GM18511 (cell line): Measurements from ENCODE around the gene FOXP1.

Source experiments
- ATAC-seq: cut with Tn5 transposase; IDR thresholded peaks from one replicate; pipeline ENCODE4 v1.9.1; 2021; ENCODE audit warnings: mild to moderate bottlenecking, moderate library complexity; ENCODE audit not compliant: unreplicated experiment

The FOXP1 gene

GRCh38 chr3:71511037-71511436 is 72.5 kb downstream of the FOXP1 start:
- no peak for ATAC-seq

- ATAC-seq, result no peak
These were observed 73.0 kb downstream of the FOXP1 start for GRCh38 chr3:71510510-71510909.

DNA sequence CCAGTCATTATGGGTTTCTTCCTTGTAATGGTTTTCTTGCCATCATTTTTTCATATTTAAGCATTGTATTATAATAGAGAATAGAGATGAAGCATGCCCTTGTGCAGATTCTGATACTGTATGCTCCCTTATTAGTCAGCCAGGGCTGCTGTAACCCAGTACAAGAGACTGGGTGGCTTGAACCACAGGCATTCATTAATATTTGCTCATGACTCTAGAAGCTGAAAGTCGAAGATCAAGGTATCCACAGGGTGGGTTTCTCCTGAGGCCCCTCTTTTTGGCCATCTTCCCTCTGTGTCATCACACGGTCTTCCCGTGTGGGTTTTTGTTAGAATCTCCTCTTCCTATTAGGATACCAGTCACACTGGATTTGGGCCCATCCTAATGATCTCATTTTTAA is 74.5 kb downstream of the FOXP1 start:
- no peak for ATAC-seq

- no peak for ATAC-seq
These were observed 77.7 kb downstream of the FOXP1 start for GRCh38 chr3:71505767-71506350.

GRCh38 chr3:71504250-71505036 is 79.1 kb downstream of the FOXP1 start:
- ATAC-seq, result no peak

DNA sequence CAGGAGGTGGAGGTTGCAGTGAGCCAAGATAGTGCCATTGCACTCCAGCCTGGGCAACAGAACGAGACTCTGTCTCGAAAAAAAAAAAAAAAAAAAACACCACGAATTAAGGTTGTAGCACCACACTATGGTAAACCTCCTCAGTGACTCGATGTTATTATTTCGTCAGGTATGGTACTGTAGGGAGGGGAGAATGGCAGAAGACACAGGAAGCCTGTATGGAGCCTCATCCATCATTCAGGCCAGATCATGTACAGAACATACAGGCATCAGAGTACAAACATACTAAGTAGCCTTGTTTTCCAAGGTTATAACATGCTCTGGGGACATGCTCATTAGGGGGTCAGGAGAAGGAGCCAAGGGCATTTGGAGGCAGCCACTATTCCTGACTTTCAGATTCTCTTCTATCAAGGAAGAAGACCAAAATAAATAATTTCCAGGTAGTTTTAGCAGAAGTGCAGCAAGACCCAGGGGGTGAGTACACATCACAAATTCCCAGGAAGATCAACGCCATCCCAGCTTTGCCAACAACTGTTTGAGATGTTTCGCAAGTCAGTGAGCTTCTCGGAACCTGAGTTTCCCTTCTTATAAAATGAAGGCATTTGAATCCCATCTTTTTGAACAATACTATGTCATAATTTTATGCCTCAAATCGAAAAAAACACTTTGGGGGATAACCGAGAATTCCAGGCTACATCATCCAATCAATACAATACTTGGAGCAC is 79.8 kb downstream of the FOXP1 start:
- ATAC-seq, result no peak

- no peak for ATAC-seq
These were observed 81.4 kb downstream of the FOXP1 start for GRCh38 chr3:71502066-71502625.

- ATAC-seq, result no peak
These were observed 82.8 kb downstream of the FOXP1 start for GRCh38 chr3:71500696-71501095.

- no peak for ATAC-seq
These were observed 84.2 kb downstream of the FOXP1 start for GRCh38 chr3:71499227-71499876.

DNA sequence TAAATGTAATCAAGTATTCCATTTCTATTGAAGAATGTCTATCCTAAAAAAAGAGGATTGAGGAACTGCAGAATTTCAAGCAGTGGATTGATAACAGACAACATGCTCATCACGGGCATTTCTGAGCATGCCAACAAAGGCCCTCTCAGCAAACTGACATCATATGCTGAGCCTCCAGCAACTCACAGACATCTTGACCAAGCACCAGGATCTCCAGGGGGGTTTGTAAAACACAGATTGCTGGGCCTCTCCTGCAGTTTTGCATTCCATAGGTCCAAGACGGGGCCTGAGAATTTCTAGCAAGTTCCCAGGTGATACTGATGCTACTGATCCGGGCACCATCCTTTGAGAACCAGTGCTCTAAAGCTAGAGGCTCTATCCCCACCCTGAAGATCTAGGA is 85.0 kb downstream of the FOXP1 start:
- ATAC-seq, result no peak

- no peak for ATAC-seq
These were observed 85.5 kb downstream of the FOXP1 start for GRCh38 chr3:71497971-71498444.

- no peak for ATAC-seq
These were observed 86.1 kb downstream of the FOXP1 start for GRCh38 chr3:71497367-71497897.

GRCh38 chr3:71495708-71496472 is 87.6 kb downstream of the FOXP1 start:
- peak; percentile 80 for ATAC-seq

- no peak for ATAC-seq
These were observed 89.3 kb downstream of the FOXP1 start for GRCh38 chr3:71494212-71494611.

GRCh38 chr3:71492974-71493771 is 90.4 kb downstream of the FOXP1 start:
- ATAC-seq, result no peak

- ATAC-seq, result no peak
These were observed 91.0 kb downstream of the FOXP1 start for GRCh38 chr3:71492566-71492965.

GRCh38 chr3:71491154-71491752 is 92.3 kb downstream of the FOXP1 start:
- ATAC-seq, result no peak

GRCh38 chr3:71490692-71491091 is 92.8 kb downstream of the FOXP1 start:
- no peak for ATAC-seq

- no peak for ATAC-seq
These were observed 94.2 kb downstream of the FOXP1 start for GRCh38 chr3:71489315-71489761.
